Heart left ventricle (tissue), 16 donors: ENCODE results near the gene MICAL3. TPM values are rescaled to one million over a fixed set of nuclear protein-coding genes. Genes with fewer than 3 reads are reported as not detected.
"Not testable (repeated sequence)": the region's sequence is repeated elsewhere in the genome, so short reads cannot be mapped to it uniquely, and the experiment has no call there.

Experiments used
- ATAC-seq, 4 donors: fragments of 200-7000 bp; cut with Tn5 transposase; one replicate each; pipeline ENCODE4 v1.9.1; 2020 to 2022; ENCODE audit warnings: moderate library complexity in 4 of 4, mild to moderate bottlenecking in 3 of 4, moderate number of reproducible peaks in 1 of 4
- DNase-seq, 5 donors: peaks; one replicate each; pipeline ENCODE4 v3.0.0-alpha.2; 2020
- H3K27ac ChIP-seq, 12 donors: fragments of 200-600 bp; sonication (generic) in 4 of 12; one replicate each; pipeline versions ENCODE4 v1.5.0 to v1.8.0; 2016 to 2022; ENCODE audit warnings: mild to moderate bottlenecking in 2 of 12
- H3K27me3 ChIP-seq, 9 donors: fragments of 200-600 bp; sonication (generic) in 2 of 9; one replicate each; pipeline versions ENCODE4 v1.5.1 to v1.8.0; 2016 to 2022; ENCODE audit warnings: mild to moderate bottlenecking in 3 of 9
- H3K36me3 ChIP-seq, 9 donors: fragments of 200-600 bp; sonication (generic) in 2 of 9; one replicate each; pipeline versions ENCODE4 v1.5.0 to v1.8.0; 2018 to 2022; ENCODE audit warnings: mild to moderate bottlenecking in 2 of 9
- H3K4me1 ChIP-seq, 12 donors: fragments of 200-600 bp; sonication (generic) in 4 of 12; one replicate each; pipeline versions ENCODE4 v1.5.0 to v1.8.0; 2016 to 2022; ENCODE audit warnings: mild to moderate bottlenecking in 3 of 12
- H3K4me3 ChIP-seq, 12 donors: fragments of 200-600 bp; sonication (generic) in 4 of 12; one replicate each; pipeline versions ENCODE4 v1.5.0 to v1.8.0; 2017 to 2022; ENCODE audit warnings: mild to moderate bottlenecking in 9 of 12, moderate library complexity in 4 of 12
- H3K9me3 ChIP-seq, 12 donors: fragments of 200-600 bp; sonication (generic) in 4 of 12; one replicate each; pipeline versions ENCODE4 v1.5.0 to v1.8.0; 2016 to 2022; ENCODE audit warnings: mild to moderate bottlenecking in 1 of 12
- POLR2A ChIP-seq, 2 donors: fragments of 450-650 bp; IDR thresholded peaks; one replicate each; pipeline ENCODE4 v1.6.1; 2017; ENCODE audit warnings: antibody characterized with exemption in 2 of 2, mild to moderate bottlenecking in 2 of 2, moderate library complexity in 2 of 2
- WGBS, 4 donors: extraction: QIAGEN DNeasy Blood & Tissue Kit in 2 of 4; methylation state at CpG; one replicate each; pipeline versions ENCODE4 v1.1.5 to v1.1.7; 2013 to 2018; 5-methylcytosine and 5-hydroxymethylcytosine counted together
- intact Hi-C, 10 donors: fragments of 100-400 bp; cut with DNase I; formaldehyde crosslinking; loops; one replicate each; pipeline versions ENCODE4 v1.11.1 to v1.14.2; 2022
- polyA plus RNA-seq, 2 donors: library from polyadenylated mRNA; stranded (reverse); fragments of 200-250 nt; gene quantifications; one replicate each; pipeline ENCODE4 v1.2.3, GENCODE V29; 2013
- total RNA-seq, 9 donors: library from RNA; depleted of rRNA in 2 of 9; stranded (reverse); fragments of >200 nt in 2 of 9; fragmentation: NEBNext Ultra II Directional in 3 of 9; extraction: Animal tissue kit (Norgen Biotek cat#: 25700) in 3 of 9; gene quantifications; one replicate each; pipeline versions ENCODE4 v1.1.0 to v1.2.4, GENCODE V29; 2016 to 2023
- TF ChIP-seq, protein P1 (sequence below), 12 donors: fragments of 200-600 bp; sonication (generic) in 4 of 12; IDR thresholded peaks; one replicate each; pipeline versions ENCODE4 v1.5.0 to v1.8.0; 2018 to 2022; ENCODE audit warnings: antibody characterized with exemption in 12 of 12, mild to moderate bottlenecking in 5 of 12
- donor health status: ischemic (EF 13 %, LVEDD 7.1; RV severe dilation, severe dysfunction).
- donor health status: healthy with polysubstance abuse.
- donor health status: DM: no; HTN: yes; CAD: no.
- donor health status: DM: no; HTN: no; CAD: no.
- donor health status: ischemic (EF 25% LVEDD 6.9; RV normal size, moderate dysfunction).
- donor health status: ischemic (EF 25% LVEDD 5.7; RV mildly dilated, moderate dysfunction).
- donor health status: healthy.
- donor health status: DM: yes; HTN: yes; CAD: no.
- donor health status: ischemic (EF 35%, LVEDD 5.7; RV mildly dilated, moderate dysfunction).
- donor health status: nonischemic (EF 11% LVEDD 7.7; RV severe dilation, severe dysfunction).
- donor health status: DM: yes; HTN: yes; CAD: no.
- donor health status: PGD.
- donor health status: ischemic (EF 29% LVEDD 5.4; RV normal size, mild dysfunction).
- donor health status: nonischemic (EF 23%, LVEDD 6.1; RV moderate dilation, normal function).

The MICAL3 gene
- total and polyA plus RNA-seq, 11 donors = 41.3 to 125 (median 83.3) TPM

DNA sequence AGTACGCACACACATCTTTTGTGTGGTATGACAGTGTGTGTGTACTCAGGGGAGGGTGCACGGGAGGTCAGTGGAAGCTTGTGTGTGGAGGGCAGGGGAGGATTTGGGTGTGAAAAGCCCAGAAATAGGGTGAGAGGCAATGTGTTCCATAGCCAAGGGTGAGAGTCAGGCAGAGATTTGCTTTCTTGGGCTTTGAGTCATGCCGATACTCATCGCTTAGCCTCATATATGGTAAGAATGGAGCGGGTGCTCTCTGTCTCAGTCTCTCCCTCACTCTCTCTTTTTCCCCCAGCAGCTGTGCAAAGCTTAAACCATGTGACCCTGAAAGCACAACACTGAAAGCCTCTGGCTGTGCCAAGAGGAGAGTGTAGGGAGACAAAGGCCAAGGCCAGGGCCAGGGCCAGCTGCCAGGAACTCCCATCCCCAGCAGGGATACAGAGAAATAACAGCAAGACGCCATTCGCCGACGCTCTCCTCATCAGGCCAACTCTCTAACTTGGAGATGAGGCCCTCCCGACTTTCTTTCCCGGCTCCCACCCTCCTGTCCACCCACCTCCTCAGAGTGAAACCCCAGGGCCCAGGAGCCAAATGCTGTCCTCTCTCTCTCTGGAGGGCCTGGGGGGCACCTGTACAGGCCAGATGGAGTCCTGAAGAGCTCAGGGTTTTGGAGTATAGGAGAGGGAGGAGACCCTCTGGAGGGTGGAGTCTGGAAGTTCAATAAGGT, 20.3 kb upstream of the MICAL3 start:
- H3K9me3 ChIP-seq = no peaks in the 10 kb centered on the region
- peak overlapping the region in 11 of 12 donors; percentile 31 to 83 (median 67) for H3K27ac ChIP-seq
- H3K4me1 ChIP-seq = peaks cover 0 to 30% (median 15%) of the 10 kb centered on the region in 12 donors
- DNase-seq = peak; percentile 71 to 87 (median 76)
- peak; percentile 88 to 95 (median 93) for ATAC-seq
- peaks cover 0 to 8% (median 0%) of the 10 kb centered on the region in 9 donors for H3K27me3 ChIP-seq
- intact Hi-C loops = no loop called here
- no peak for TF ChIP-seq POLR2A (IDR thresholded peaks at IDR 0.05)
- TF ChIP-seq, protein P1, sequence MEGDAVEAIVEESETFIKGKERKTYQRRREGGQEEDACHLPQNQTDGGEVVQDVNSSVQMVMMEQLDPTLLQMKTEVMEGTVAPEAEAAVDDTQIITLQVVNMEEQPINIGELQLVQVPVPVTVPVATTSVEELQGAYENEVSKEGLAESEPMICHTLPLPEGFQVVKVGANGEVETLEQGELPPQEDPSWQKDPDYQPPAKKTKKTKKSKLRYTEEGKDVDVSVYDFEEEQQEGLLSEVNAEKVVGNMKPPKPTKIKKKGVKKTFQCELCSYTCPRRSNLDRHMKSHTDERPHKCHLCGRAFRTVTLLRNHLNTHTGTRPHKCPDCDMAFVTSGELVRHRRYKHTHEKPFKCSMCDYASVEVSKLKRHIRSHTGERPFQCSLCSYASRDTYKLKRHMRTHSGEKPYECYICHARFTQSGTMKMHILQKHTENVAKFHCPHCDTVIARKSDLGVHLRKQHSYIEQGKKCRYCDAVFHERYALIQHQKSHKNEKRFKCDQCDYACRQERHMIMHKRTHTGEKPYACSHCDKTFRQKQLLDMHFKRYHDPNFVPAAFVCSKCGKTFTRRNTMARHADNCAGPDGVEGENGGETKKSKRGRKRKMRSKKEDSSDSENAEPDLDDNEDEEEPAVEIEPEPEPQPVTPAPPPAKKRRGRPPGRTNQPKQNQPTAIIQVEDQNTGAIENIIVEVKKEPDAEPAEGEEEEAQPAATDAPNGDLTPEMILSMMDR (IDR thresholded peaks at IDR 0.05) = no peak
- 32 to 45% (median 35%) methylated on average over 11 of the region's 11 CpGs for WGBS, 4 donors
- no peaks in the 10 kb centered on the region for H3K36me3 ChIP-seq
- no peak overlapping the region for H3K4me3 ChIP-seq

DNA sequence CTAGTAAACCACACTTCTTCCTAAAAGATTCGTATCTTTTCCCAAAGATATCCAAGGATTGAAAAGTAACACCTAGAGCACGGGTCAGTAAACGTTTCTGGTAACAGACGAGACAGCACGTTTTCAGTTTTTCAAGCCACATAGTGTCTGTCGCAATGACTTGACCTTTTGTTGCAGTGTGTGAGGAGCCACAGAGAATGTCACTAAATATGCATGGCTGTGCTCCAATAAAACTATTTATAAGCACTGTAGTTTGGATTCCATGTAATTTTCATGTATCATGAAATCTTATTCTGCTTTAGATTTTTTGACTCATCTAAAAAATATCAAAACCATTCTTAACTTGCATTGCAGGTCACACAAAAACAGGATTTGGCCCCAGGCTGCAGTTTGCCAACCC, 18.3 kb upstream of the MICAL3 start:
- ATAC-seq (peak in 1 of 4 donors; percentile 75), DNase-seq (no peak)
- Histone ChIP-seq H3K9me3 (no peaks in the 10 kb centered on the region), H3K4me3 (no peak overlapping the region), H3K27ac (peak overlapping the region in 3 of 12 donors; percentile 2 to 42 (median 36)), H3K36me3 (no peaks in the 10 kb centered on the region), H3K4me1 (peaks cover 0 to 30% (median 15%) of the 10 kb centered on the region in 12 donors), H3K27me3 (no peaks in the 10 kb centered on the region)
- intact Hi-C loops = no loop called here
- no peak for TF ChIP-seq POLR2A (IDR thresholded peaks at IDR 0.05)
- TF ChIP-seq, protein P1 (IDR thresholded peaks at IDR 0.05) = no peak
- WGBS, 4 donors = 38 to 60% (median 48%) methylated on average over 6 of the region's 6 CpGs

DNA sequence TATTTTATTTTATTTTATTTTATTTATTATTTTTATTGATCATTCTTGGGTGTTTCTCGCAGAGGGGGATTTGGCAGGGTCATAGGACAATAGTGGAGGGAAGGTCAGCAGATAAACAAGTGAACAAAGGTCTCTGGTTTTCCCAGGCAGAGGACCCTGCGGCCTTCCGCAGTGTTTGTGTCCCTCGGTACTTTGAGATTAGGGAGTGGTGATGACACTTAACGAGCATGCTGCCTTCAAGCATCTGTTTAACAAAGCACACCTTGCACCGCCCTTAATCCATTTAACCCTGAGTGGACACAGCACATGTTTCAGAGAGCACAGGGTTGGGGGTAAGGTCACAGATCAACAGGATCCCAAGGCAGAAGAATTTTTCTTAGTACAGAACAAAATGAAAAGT, 16.5 kb upstream of the MICAL3 start:
- 63 to 77% (median 69%) methylated on average over 5 to 6 of the region's 6 CpGs for WGBS, 4 donors
- intact Hi-C loops, H3K36me3 ChIP-seq, DNase-seq, H3K27me3 ChIP-seq, ATAC-seq, H3K4me3 ChIP-seq, H3K9me3 ChIP-seq, H3K27ac ChIP-seq: not testable (repeated sequence)
- H3K4me1 ChIP-seq = peaks cover 0 to 34% (median 15%) of the 10 kb centered on the region in 12 donors

DNA sequence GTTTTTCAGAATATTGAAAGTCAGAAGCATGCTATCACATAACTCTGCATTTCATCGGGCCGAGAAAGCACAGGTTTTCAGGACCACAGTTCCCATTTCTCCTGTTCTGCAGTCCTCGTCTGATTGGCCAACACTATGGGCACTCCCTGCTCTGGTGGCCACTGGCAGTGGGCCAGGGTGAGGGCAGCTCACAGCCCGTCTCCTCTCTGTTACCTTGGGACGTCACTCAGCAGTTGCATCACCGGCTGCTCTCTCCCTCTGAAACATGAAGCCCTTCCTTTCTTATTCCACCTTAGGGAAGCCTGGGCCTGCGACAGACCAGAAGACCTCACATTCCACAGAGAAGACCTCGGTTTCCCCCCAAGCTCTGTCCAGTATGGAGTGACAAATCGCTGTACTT, 11.4 kb upstream of the MICAL3 start:
- H3K27me3 ChIP-seq = no peaks in the 10 kb centered on the region
- TF ChIP-seq, protein P1 (IDR thresholded peaks at IDR 0.05) = no peak
- no peak for TF ChIP-seq POLR2A (IDR thresholded peaks at IDR 0.05)
- ATAC-seq (peak in 3 of 4 donors; percentile 44 to 67 (median 47)), DNase-seq (peak in 3 of 5 donors; percentile 20 to 80 (median 48))
- no peak overlapping the region for H3K4me3 ChIP-seq
- intact Hi-C loops = no loop called here
- 60 to 74% (median 65%) methylated on average over 9 of the region's 9 CpGs for WGBS, 4 donors
- H3K36me3 ChIP-seq = no peaks in the 10 kb centered on the region
- peaks cover 0 to 40% (median 16%) of the 10 kb centered on the region in 12 donors for H3K4me1 ChIP-seq
- H3K27ac ChIP-seq = no peak overlapping the region
- no peaks in the 10 kb centered on the region for H3K9me3 ChIP-seq
